ENCODE data around the gene C1orf35.
A peak's percentile ranks its signal among the peaks of the same experiment; 100 is the strongest.

The C1orf35 gene

GRCh38 chr1:228081144-228081543, 22.0 kb downstream of the C1orf35 start:
- TF ChIP-seq ZFX (IDR thresholded peaks at IDR 0.05): no peak
- TF ChIP-seq CTCF (conservative IDR thresholded peaks at IDR 0.05): no peak
- peak overlapping the region; percentile 99 for H3K27ac ChIP-seq

GRCh38 chr1:228079601-228080263, 23.4 kb downstream of the C1orf35 start:
- TF ChIP-seq ZFX (IDR thresholded peaks at IDR 0.05): no peak
- TF ChIP-seq CTCF (conservative IDR thresholded peaks at IDR 0.05): no peak
- H3K27ac ChIP-seq: no peak overlapping the region

- no peak for TF ChIP-seq ZFX (IDR thresholded peaks at IDR 0.05)
- no peak for TF ChIP-seq CTCF (conservative IDR thresholded peaks at IDR 0.05)
Observed at GRCh38 chr1:228079013-228079412, 24.1 kb downstream of the C1orf35 start.

GRCh38 chr1:228077565-228078330, 25.4 kb downstream of the C1orf35 start:
- TF ChIP-seq CTCF (conservative IDR thresholded peaks at IDR 0.05): no peak
- H3K27ac ChIP-seq: no peak overlapping the region

More at GRCh38 chr1:228079013-228079412, 24.1 kb downstream of the C1orf35 start:
- H3K27ac ChIP-seq: no peak overlapping the region

GRCh38 chr1:228076796-228077430, 26.2 kb downstream of the C1orf35 start:
- no peak overlapping the region for H3K27ac ChIP-seq
- TF ChIP-seq CTCF (conservative IDR thresholded peaks at IDR 0.05) (no peak), ZFX (IDR thresholded peaks at IDR 0.05) (no peak)

- TF ChIP-seq CTCF (conservative IDR thresholded peaks at IDR 0.05) (no peak), ZFX (IDR thresholded peaks at IDR 0.05) (no peak)
- no peak overlapping the region for H3K27ac ChIP-seq
Observed at GRCh38 chr1:228075801-228076271, 27.3 kb downstream of the C1orf35 start.

Data from C4-2B (cell line).